ENCODE results near the gene KPNA2. TPM values are rescaled to one million over a fixed set of nuclear protein-coding genes. Genes with fewer than 3 reads are reported as not detected.

Gene KPNA2
- total and polyA plus RNA-seq, 10 donors: 12.4 to 49.2 (median 32.3) TPM

GRCh38 chr17:68094481-68095078 lies 59.0 kb downstream of the KPNA2 start:
- no peaks in the 10 kb centered on the region for H3K9me3 ChIP-seq
- peaks cover 0 to 10% (median 4%) of the 10 kb centered on the region in 6 donors for H3K4me1 ChIP-seq
- DNase-seq: no peak
- H3K27ac ChIP-seq: no peak overlapping the region
- intact Hi-C loops (cut with DNase I; ENCODE audit: low total_unique reads): no loop called here
- H3K36me3 ChIP-seq: no peaks in the 10 kb centered on the region
- H3K27me3 ChIP-seq (replicated peaks in 1 of 7): no peaks in the 10 kb centered on the region
- WGBS, 5 donors: 80 to 91% (median 88%) methylated on average over 11 of the region's 11 CpGs
- TF ChIP-seq POLR2A (IDR thresholded peaks at IDR 0.05) (no peak), POLR2AphosphoS5 (IDR thresholded peaks at IDR 0.05) (no peak)
- TF ChIP-seq, protein P1, sequence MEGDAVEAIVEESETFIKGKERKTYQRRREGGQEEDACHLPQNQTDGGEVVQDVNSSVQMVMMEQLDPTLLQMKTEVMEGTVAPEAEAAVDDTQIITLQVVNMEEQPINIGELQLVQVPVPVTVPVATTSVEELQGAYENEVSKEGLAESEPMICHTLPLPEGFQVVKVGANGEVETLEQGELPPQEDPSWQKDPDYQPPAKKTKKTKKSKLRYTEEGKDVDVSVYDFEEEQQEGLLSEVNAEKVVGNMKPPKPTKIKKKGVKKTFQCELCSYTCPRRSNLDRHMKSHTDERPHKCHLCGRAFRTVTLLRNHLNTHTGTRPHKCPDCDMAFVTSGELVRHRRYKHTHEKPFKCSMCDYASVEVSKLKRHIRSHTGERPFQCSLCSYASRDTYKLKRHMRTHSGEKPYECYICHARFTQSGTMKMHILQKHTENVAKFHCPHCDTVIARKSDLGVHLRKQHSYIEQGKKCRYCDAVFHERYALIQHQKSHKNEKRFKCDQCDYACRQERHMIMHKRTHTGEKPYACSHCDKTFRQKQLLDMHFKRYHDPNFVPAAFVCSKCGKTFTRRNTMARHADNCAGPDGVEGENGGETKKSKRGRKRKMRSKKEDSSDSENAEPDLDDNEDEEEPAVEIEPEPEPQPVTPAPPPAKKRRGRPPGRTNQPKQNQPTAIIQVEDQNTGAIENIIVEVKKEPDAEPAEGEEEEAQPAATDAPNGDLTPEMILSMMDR (IDR thresholded peaks at IDR 0.05 in 8 of 11, conservative IDR thresholded peaks at IDR 0.05 in 3 of 11): no peak
- no peak overlapping the region for H3K4me3 ChIP-seq

- Histone ChIP-seq H3K4me1 (peaks cover 0 to 4% (median 0%) of the 10 kb centered on the region in 6 donors), H3K27me3 (replicated peaks in 1 of 7) (no peaks in the 10 kb centered on the region), H3K27ac (no peak overlapping the region), H3K4me3 (no peak overlapping the region), H3K9me3 (no peaks in the 10 kb centered on the region), H3K36me3 (no peaks in the 10 kb centered on the region)
- DNase-seq: no peak
- no peak for TF ChIP-seq POLR2A (IDR thresholded peaks at IDR 0.05)
- TF ChIP-seq POLR2AphosphoS5 (IDR thresholded peaks at IDR 0.05): no peak
- TF ChIP-seq, protein P1 (IDR thresholded peaks at IDR 0.05 in 8 of 11, conservative IDR thresholded peaks at IDR 0.05 in 3 of 11): no peak
- 90 to 95% (median 91%) methylated on average over 10 of the region's 10 CpGs for WGBS, 5 donors
- intact Hi-C loops (cut with DNase I; ENCODE audit: low total_unique reads): no loop called here
These were observed 59.8 kb downstream of the KPNA2 start for GRCh38 chr17:68095205-68095811.

DNA sequence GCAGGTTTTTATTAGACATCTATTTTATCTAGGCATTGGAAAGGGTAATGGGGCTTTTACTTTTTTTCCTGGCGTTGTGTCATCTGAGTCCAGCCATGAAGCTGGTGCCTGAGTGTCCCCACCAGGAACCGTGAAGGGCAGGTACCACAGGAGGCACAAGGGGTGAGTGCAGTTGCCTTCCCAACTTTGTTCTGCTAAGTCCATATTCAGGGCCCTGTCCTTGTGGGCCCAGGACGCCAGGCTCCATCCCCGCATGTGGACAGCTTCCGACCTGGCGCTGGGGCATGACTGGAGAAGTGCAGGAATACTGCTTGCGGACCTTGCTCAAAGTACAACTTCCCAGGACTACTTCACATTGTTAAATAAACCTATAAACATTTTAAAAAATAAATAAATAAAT lies 60.6 kb downstream of the KPNA2 start:
- TF ChIP-seq POLR2A (IDR thresholded peaks at IDR 0.05) (no peak), POLR2AphosphoS5 (IDR thresholded peaks at IDR 0.05) (no peak)
- TF ChIP-seq, protein P1 (IDR thresholded peaks at IDR 0.05 in 8 of 11, conservative IDR thresholded peaks at IDR 0.05 in 3 of 11): no peak
- Histone ChIP-seq H3K27ac (no peak overlapping the region), H3K27me3 (replicated peaks in 1 of 7) (no peaks in the 10 kb centered on the region), H3K4me3 (no peak overlapping the region), H3K9me3 (no peaks in the 10 kb centered on the region), H3K4me1 (peaks cover 0 to 9% (median 7%) of the 10 kb centered on the region in 6 donors), H3K36me3 (no peaks in the 10 kb centered on the region)
- intact Hi-C loops (cut with DNase I; ENCODE audit: low total_unique reads): no loop called here
- DNase-seq: no peak
- 94 to 97% (median 96%) methylated on average over 7 of the region's 7 CpGs for WGBS, 5 donors

Other genes starting within 250 kb of the KPNA2 start
- gene BPTF, start 210.2 kb upstream of the KPNA2 start, total RNA-seq: 100 to 1,000 TPM; 113 to 148 (median 128) TPM
- 10 to 100 TPM; 12.3 to 17.8 (median 15.1) TPM for gene BPTF, start 210.2 kb upstream of the KPNA2 start, polyA plus RNA-seq
- gene C17orf58, start 39.3 kb upstream of the KPNA2 start, total RNA-seq: 1 to 10 TPM; 2.5 to 9.3 (median 6.5) TPM
- 1 to 10 TPM; 4.7 to 8.2 (median 6.7) TPM for gene C17orf58, start 39.3 kb upstream of the KPNA2 start, polyA plus RNA-seq
- gene AMZ2, start 212.3 kb downstream of the KPNA2 start, total RNA-seq: 10 to 100 TPM; 40.4 to 55.0 (median 49.2) TPM
- gene AMZ2, start 212.3 kb downstream of the KPNA2 start, polyA plus RNA-seq: 10 to 100 TPM; 60.1 to 75.1 (median 64.4) TPM